Psoas muscle (tissue), 8 donors: ENCODE measurements around the gene KLHL33. TPM values are rescaled to one million over a fixed set of nuclear protein-coding genes. Genes with fewer than 3 reads are reported as not detected.

ENCODE experiments used
- ATAC-seq, 4 donors: fragments of 200-7000 bp; cut with Tn5 transposase; one replicate each; pipeline ENCODE4 v1.9.1; 2020; ENCODE audit warnings: moderate library complexity in 3 of 4, mild to moderate bottlenecking in 2 of 4
- DNase-seq, 2 donors: peaks; one replicate each; pipeline ENCODE4 v3.0.0-alpha.2; 2020
- H3K27ac ChIP-seq: fragments of 200-600 bp; one replicate; pipeline ENCODE4 v1.8.0; 2022
- H3K27me3 ChIP-seq, 3 donors: fragments of 200-600 bp in 1 of 3; one replicate each; pipeline versions ENCODE4 v1.6.1 to v1.8.0; 2013 to 2022; ENCODE audit warnings: low read length in 2 of 3, mild to moderate bottlenecking in 2 of 3, moderate library complexity in 1 of 3; ENCODE audit not compliant: insufficient read depth in 3 of 3
- H3K36me3 ChIP-seq, 2 donors: fragments of 200-600 bp in 1 of 2; one replicate each; pipeline versions ENCODE4 v1.6.1 to v1.8.0; 2013 to 2022; ENCODE audit warnings: low read depth in 1 of 2, mild to moderate bottlenecking in 1 of 2, moderate library complexity in 1 of 2; ENCODE audit not compliant: insufficient read depth in 1 of 2
- H3K4me1 ChIP-seq: fragments of 200-600 bp; one replicate; pipeline ENCODE4 v1.8.0; 2022
- H3K4me3 ChIP-seq: fragments of 200-600 bp; one replicate; pipeline ENCODE4 v1.8.0; 2022; ENCODE audit warnings: mild to moderate bottlenecking
- H3K9me3 ChIP-seq: fragments of 200-600 bp; one replicate; pipeline ENCODE4 v1.8.0; 2022
- CTCF ChIP-seq: fragments of 200-600 bp; IDR thresholded peaks from one replicate; pipeline ENCODE4 v1.8.0; 2022; ENCODE audit warnings: antibody characterized with exemption
- WGBS, 3 donors: extraction: QIAGEN DNeasy Blood & Tissue Kit; methylation state at CpG; one replicate each; pipeline versions ENCODE4 v1.1.6 to v1.1.7; 2013; 5-methylcytosine and 5-hydroxymethylcytosine counted together
- intact Hi-C, 2 donors: fragments of 100-400 bp; cut with DNase I; formaldehyde crosslinking; loops; one replicate each; pipeline versions ENCODE4 v1.11.0 to v1.14.2; 2022
- polyA plus RNA-seq, 3 donors: library from polyadenylated mRNA; stranded (reverse); fragments of 200-250 nt; gene quantifications; one replicate each; pipeline ENCODE4 v1.2.3, GENCODE V29; 2013
- total RNA-seq, 4 donors: library from RNA; stranded (reverse); fragmentation: NEBNext Ultra II Directional in 2 of 4; extraction: Animal tissue kit (Norgen Biotek cat#: 25700) in 2 of 4; gene quantifications; one replicate each; pipeline versions ENCODE4 v1.2.1 to v1.2.4, GENCODE V29; 2021 to 2023
- donor health status: healthy with polysubstance abuse.
- donor health status: DM: no; HTN: no; CAD: no; lungs with moderate emphysema.
- donor health status: Bipolar disorder and iron deficiency.
- donor health status: healthy.
- donor health status: DM: yes; HTN: yes; CAD: no.
- donor health status: DM: no; HTN: no; CAD: no.
- donor health status: DM: no; HTN: no; CAD: no.
- donor health status: DM: yes; HTN: yes; CAD: no.

KLHL33 gene
- total and polyA plus RNA-seq, 7 donors = 0.30 to 19.5 (median 2.8) TPM

DNA sequence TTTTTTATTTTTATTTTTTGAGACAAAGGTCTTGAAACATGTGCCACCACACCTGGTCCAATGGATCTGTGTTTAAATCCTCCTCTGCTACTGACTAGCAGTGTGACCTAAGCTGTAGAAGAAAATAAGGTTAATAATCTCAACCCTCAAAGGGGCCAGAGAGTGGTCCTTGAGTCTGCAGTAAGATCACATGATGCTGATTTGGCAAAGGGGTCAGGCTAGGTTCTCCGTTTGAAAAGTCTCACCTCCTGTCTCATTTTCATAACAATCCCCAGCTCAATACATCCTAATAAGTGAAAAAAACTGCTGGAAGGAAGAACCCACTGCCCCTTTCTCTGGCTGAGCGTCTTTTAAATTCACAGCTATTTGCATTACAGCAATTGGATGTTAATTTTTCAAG is 14.7 kb downstream of the KLHL33 start:
- H3K36me3 ChIP-seq = peaks cover 0 to 36% of the 10 kb centered on the region in 2 donors
- H3K27ac ChIP-seq = no peak overlapping the region
- H3K27me3 ChIP-seq = no peaks in the 10 kb centered on the region
- DNase-seq = no peak
- 50 to 58% (median 55%) methylated on average over 2 of the region's 2 CpGs for WGBS, 3 donors
- no peaks in the 10 kb centered on the region for H3K4me1 ChIP-seq
- no peaks in the 10 kb centered on the region for H3K9me3 ChIP-seq
- no peak for ATAC-seq
- no peak overlapping the region for H3K4me3 ChIP-seq
- no peak for TF ChIP-seq CTCF
- intact Hi-C loops = no loop called here

GRCh38 chr14:20419419-20419818 is 16.5 kb downstream of the KLHL33 start:
- DNase-seq = no peak
- H3K4me1 ChIP-seq = peaks cover under 1% of the 10 kb centered on the region
- no peak for TF ChIP-seq CTCF
- peaks cover 0 to 19% of the 10 kb centered on the region in 2 donors for H3K36me3 ChIP-seq
- H3K27ac ChIP-seq = peak overlapping the region; percentile 38
- H3K9me3 ChIP-seq = no peaks in the 10 kb centered on the region
- intact Hi-C loops = loop anchor here in 1 of 2 donors (5.0 kb wide), 1 partner anchor 188 kb away; no protein-coding TSS in a partner anchor
- WGBS, 3 donors = 7 to 17% (median 9%) methylated on average over 1 of the region's 1 CpG
- peak in 1 of 4 donors; percentile 31 for ATAC-seq
- H3K4me3 ChIP-seq = no peak overlapping the region
- H3K27me3 ChIP-seq = no peaks in the 10 kb centered on the region

GRCh38 chr14:20418501-20418909 is 17.5 kb downstream of the KLHL33 start:
- H3K9me3 ChIP-seq = no peaks in the 10 kb centered on the region
- no peak overlapping the region for H3K27ac ChIP-seq
- H3K27me3 ChIP-seq = no peaks in the 10 kb centered on the region
- WGBS, 3 donors = 86 to 97% (median 94%) methylated on average over 2 of the region's 2 CpGs
- peaks cover 0 to 9% of the 10 kb centered on the region in 2 donors for H3K36me3 ChIP-seq
- no peak overlapping the region for H3K4me3 ChIP-seq
- ATAC-seq = no peak
- peaks cover 8% of the 10 kb centered on the region for H3K4me1 ChIP-seq
- intact Hi-C loops = loop anchor here in 1 of 2 donors (5.0 kb wide), 1 partner anchor 189 kb away; no protein-coding TSS in a partner anchor
- no peak for DNase-seq
- TF ChIP-seq CTCF = no peak

- H3K27me3 ChIP-seq = no peaks in the 10 kb centered on the region
- H3K9me3 ChIP-seq = no peaks in the 10 kb centered on the region
- no peak for TF ChIP-seq CTCF
- H3K36me3 ChIP-seq = no peaks in the 10 kb centered on the region
- H3K27ac ChIP-seq = no peak overlapping the region
- peaks cover 8% of the 10 kb centered on the region for H3K4me1 ChIP-seq
- H3K4me3 ChIP-seq = no peak overlapping the region
- WGBS, 3 donors = 68 to 76% (median 76%) methylated on average over 7 of the region's 7 CpGs
- intact Hi-C loops = loop anchor here in 1 of 2 donors (5.0 kb wide), 1 partner anchor 190 kb away; no protein-coding TSS in a partner anchor
- DNase-seq = no peak
- ATAC-seq = no peak
Observed at GRCh38 chr14:20417250-20418186, 18.4 kb downstream of the KLHL33 start.
